Measurements from ENCODE around the gene THRAP3.
"Not testable (repeated sequence)": the region's sequence is repeated elsewhere in the genome, so short reads cannot be mapped to it uniquely, and the experiment has no call there.

The THRAP3 gene, protein sequence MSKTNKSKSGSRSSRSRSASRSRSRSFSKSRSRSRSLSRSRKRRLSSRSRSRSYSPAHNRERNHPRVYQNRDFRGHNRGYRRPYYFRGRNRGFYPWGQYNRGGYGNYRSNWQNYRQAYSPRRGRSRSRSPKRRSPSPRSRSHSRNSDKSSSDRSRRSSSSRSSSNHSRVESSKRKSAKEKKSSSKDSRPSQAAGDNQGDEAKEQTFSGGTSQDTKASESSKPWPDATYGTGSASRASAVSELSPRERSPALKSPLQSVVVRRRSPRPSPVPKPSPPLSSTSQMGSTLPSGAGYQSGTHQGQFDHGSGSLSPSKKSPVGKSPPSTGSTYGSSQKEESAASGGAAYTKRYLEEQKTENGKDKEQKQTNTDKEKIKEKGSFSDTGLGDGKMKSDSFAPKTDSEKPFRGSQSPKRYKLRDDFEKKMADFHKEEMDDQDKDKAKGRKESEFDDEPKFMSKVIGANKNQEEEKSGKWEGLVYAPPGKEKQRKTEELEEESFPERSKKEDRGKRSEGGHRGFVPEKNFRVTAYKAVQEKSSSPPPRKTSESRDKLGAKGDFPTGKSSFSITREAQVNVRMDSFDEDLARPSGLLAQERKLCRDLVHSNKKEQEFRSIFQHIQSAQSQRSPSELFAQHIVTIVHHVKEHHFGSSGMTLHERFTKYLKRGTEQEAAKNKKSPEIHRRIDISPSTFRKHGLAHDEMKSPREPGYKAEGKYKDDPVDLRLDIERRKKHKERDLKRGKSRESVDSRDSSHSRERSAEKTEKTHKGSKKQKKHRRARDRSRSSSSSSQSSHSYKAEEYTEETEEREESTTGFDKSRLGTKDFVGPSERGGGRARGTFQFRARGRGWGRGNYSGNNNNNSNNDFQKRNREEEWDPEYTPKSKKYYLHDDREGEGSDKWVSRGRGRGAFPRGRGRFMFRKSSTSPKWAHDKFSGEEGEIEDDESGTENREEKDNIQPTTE
- 309 to 331 reads per million in 2 experiments for total RNA-seq

DNA sequence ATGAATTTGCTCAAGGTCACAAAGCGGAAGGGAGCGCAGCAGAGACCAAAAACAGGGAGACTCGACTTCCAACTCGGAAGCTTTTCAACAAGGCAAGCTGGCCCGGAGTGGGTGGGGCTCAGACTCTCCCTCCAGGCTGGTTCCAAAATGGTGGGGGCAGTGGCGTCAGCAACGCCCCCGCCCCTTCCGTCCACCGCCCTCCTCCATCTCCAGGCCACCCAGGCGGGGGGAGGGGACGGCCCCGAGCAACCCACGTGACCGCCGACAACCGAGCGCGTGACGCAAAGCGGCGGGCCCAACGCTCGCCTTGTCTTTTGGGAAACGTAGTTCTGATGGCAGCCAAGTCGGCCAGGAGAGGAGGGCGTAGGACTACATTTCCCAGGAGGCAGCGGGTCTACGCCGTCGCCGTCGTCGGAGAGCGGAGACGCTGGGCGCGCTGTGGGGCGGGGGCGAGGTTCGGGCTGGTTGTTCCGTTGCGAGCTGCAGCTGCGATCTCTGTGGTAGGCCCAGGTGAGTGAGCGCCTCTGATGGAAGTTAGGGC lies at the start of gene THRAP3:
TSS of gene THRAP3 (plus strand) at position 448 of the 541 bp plus-strand sequence. CDS start 58,121 bp downstream, outside the sequence.
- DNase-seq (ENCODE audit: low read depth), result peak; percentile 100

DNA sequence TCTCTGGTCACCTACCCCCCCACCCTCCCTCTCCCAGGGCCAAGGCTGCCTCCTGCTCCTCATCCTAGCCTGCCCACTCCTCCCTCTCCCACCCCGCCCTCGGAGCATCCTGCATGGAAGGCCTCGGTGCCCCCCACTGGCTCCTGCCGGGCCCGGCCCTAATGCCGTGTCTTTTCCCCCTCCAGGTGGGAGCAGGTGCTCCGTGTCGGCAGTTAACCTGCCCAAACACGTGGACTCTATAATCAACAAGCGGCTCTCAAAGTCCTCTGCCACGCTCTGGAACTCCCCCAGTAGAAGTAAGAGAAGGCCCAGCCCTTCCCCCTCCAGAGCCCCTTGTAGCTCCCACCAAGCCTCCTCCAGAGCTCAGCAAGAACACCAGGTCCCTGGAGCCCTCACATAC lies 49.5 kb upstream of the THRAP3 start:
- DNase-seq (ENCODE audit: low read depth), result no peak

DNA sequence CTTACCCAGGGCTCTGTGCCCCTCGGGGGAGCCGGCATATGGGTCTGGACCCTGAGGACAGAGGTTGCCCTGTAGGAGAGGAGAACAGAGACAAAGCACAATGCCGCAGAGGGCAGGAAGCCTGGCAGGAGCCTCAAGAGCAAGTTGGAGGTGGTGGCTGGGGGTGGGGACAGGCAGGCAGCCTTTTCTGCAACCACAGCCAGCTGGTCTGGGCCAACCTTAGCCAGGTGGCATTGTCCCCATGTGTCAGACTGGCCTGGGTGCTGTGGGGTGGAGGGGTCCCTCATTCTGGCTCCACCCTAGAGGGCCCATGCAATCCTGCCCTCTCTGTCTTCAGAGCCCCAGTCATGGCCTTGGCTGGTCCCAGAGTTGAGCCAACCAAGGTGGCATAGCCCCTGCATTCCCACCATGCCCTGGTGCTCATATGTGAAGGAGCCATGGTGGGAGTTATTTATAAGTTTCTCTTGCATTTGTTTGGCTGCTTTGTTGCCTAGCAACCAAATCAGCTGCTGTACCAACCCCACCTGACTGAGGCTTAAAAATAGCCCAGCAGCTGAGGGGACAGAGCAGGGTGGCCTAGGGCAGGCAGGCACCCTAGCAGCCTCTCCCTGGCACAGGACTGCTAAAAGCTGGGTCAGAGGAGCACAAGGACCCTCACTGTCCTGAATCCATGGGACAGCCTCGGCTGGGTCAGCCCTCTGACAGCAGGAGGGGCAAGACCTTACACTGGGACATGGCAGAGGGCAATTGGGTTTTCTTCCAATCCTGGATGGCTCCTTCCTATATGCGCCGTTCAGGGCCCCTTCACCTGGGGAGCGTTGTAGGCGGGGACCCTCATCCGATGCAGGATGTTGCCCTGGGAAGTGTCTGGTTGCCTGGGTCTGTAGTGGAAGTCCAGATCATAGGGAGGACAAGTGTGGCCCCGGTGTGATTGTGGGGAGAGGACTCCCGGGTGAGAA lies 48.8 kb upstream of the THRAP3 start:
- no peak for DNase-seq (ENCODE audit: low read depth)

DNA sequence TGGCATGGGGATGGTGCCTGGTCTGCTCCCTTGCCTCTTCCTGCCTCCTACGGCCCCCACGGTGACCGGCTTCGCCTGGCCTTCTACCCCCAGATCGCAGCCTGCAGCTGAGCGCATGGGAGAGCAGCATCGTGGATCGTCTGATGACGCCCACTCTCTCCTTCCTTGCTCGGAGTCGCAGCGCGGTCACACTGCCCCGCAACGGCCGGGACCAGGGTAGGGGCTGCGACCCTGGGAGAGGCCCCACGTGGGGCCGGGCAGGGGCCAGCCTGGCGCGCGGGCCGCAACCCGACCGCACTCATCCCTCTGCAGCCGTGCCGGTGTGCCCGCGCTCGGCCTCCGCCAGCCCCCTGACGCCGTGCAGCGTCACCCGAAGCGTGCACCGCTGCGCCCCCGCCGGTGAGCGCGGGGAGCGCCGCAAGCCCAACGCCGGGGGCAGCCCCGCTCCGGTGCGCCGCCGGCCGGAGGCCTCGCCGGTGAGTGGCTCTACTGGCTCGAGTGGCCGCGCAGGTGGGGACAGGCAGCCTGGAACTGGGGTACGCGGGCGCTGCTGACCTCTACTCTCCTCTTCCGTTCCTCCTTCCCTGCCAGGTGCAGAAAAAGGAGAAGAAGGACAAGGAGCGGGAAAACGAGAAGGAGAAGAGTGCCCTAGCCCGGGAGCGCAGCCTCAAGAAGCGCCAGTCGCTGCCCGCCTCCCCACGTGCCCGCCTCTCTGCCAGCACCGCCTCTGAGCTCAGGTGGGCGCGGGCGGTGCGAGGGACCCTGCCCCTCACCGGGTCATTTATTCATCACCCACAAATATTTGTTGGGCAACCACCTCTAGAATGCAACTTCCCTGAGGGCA lies 47.9 kb upstream of the THRAP3 start:
- no peak for DNase-seq (ENCODE audit: low read depth)

DNA sequence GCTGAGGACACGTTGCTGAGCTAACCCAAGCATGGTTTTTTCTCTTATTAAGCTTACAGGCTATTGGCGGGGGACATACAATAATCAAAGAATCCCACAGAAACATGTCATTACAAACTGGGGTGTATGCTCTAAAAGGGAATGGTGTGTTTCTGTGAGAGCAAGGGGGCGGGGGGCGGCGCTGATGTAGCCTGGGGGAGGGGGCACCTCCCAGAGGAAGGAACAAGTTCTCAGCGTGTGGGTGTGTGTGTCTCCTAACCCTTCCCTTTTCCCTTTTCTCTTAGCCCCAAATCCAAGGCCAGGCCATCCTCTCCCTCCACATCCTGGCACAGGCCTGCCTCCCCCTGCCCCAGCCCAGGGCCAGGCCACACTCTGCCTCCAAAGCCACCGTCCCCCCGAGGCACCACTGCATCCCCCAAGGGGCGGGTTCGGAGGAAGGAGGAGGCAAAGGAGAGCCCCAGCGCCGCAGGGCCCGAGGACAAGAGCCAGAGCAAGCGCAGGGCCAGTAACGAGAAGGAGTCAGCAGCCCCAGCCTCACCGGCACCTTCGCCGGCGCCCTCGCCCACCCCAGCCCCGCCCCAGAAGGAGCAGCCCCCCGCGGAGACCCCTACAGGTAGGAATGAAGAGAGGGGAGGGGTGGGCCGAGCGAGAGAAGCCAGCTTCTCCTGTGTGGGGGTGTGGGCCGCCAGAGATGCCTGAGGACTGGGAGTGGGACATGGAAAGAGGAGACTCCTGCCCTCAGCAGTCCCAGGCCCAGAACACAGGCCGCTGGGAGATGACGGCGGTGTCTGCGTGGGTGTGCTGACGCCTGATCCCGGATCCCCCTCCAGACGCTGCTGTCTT lies 46.4 kb upstream of the THRAP3 start:
- no peak for DNase-seq (ENCODE audit: low read depth)

DNA sequence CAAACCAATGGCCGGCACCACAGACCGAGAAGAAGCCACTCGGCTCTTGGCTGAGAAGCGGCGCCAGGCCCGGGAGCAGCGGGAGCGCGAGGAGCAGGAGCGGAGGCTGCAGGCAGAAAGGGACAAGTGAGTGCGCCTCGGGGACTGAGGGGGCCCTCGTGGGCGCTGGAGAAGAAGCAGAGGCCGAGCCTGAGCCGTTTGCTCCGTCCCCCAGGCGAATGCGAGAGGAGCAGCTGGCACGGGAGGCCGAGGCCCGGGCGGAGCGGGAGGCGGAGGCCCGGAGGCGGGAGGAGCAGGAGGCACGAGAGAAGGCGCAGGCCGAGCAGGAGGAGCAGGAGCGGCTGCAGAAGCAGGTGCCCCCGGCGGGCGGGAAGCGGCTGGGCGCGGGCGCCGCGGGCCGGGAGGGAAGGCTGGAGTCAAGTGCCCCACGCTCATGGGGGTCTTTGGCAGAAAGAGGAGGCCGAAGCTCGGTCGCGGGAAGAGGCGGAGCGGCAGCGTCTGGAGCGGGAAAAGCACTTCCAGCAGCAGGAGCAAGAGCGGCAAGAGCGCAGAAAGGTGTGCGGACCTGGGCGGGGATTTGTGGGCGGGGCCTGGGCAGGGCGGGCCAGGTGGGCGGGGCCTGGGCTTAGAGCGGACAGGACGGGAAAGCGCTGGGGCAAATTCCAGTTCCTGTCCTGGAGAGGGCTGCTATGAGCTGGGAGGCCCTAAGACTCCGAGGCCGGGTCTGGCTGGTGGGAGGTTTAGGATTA lies 45.6 kb upstream of the THRAP3 start:
- no peak for DNase-seq (ENCODE audit: low read depth)

DNA sequence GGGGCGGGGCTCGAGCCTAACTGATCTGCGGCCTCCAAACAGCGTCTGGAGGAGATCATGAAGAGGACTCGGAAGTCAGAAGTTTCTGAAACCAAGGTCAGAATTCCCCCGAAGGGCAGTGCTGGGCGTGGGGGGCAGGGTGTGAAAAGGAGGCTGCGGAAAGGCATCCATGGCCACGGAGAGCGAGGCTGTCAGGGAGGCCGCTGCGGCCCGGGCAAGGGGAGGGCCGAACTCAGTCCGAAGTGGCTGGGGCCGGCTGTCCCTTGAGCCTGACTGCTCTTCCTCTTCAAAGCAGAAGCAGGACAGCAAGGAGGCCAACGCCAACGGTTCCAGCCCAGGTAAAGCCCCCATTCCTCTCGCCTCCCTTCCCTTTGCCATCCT lies 45.0 kb upstream of the THRAP3 start:
- DNase-seq (ENCODE audit: low read depth), result no peak

DNA sequence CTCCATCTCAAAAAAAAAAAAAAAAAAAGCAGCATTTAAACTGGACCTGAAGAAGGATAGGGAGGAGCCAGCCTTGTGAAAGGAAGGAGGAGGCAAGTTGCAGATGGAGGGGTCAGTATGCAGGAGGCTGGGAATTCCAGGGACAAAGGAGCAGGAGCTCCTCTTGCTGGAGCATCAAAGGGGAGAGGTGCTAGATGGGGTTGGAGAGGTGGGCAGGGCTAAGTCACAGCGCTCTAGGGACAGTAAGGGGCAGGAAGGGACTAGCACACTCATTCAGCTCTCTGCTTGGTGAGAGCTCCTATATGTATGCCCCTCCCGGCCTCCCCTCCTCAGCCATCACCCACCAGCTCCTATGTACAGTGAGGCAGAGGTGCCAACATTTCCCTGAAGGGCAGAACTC lies 41.5 kb upstream of the THRAP3 start:
- DNase-seq (ENCODE audit: low read depth), result no peak

DNA sequence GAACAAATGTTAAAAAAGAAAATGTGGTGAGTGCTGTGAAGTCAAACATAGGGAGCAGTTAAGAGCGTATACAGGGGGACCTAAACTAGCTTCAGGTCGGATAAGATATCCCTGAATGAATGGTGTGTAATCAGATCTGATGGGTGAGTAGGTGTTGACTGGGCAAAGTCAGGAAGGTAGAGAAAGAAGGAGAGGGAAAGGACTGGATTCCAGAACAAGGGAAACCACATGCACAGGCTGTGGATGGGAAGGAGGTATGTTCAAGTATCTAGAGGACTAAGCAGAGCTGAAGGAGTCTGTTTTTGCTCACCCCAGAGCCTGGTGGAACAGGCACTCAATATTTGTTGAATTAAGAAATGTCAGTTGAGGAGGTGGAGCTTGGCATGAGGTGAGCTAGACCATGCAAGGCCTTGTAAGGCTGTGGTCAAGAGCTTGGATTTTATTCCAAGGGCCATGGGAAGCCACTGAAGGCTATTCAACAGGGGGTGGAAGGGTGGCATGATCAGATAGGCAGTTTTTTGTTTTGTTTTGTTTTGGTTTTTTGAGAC lies 40.9 kb upstream of the THRAP3 start:
- DNase-seq (ENCODE audit: low read depth), result no peak

DNA sequence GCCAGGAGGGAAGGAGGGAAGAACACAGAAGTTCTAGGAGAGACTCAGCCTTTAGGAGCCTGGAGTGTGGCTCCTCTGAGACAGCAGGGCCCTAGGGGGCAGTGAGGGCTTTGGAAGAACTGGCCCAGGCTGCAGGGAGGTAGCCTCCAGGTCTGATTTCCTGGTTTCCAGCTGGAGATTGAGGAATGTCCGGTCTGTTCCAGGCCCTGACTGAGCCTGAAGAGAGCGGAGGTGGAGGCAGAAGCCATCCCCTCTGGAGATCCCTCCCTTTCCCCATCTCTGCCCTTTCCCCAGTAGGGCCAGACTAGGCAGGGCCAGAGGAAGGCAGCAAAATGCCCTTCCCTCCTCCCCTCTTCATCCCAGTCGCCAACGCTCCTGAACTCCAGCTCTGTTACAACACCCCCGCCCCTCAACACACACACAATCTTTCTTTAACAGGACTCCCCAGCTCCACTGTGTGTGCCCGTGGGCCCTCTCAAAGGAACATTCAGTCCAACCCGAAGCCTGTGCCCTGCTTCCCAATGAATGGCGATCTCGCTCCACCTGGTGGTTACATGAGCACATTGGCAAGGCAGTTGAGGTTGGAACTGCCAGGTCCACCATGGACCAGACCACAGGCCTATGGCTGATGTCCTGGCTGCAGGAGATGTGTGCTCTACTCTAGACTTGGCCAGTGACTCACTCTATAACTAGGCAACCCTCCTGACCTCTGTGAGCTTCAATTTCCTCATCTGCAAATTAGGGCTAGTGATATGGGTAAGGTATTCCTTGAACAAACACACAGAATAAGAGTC lies 36.2 kb upstream of the THRAP3 start:
- peak; percentile 74 for DNase-seq (ENCODE audit: low read depth)

DNA sequence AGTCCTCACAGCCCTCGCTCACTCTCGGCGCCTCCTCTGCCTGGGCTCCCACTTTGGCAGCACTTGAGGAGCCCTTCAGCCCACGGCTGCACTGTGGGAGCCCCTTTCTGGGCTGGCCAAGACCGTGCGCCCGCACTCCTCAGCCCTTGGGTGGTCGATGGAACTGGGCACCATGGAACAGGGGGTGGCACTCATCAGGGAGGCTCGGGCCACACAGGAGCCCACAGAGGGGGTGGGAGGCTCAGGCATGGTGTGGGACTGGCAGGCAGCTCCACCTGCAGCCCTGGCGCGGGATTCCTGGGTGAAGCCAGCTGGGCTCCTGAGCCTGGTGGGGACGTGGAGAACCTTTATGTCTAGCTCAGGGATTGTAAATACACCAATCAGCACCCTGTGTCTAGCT lies 27.4 kb upstream of the THRAP3 start:
- DNase-seq (ENCODE audit: low read depth), result not testable (repeated sequence)

DNA sequence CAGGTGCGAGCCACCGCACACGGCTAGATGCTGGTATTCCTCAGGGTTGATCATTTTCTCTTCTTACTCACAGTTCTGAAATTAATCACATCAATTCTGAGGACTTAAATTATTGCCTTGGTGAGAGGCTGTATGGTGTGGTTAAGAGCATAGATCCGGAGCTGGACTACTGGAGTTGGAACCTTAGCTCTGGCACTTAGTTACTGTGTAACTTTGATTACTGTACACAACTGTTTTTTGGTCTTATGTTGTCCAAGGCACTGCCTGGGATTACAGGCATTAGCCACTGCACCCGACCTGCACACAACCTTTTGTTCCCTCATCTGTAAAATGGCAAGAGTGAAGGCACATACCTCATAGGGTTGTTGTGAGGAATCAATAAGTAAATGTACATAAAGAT lies 25.6 kb upstream of the THRAP3 start:
- DNase-seq (ENCODE audit: low read depth), result no peak

DNA sequence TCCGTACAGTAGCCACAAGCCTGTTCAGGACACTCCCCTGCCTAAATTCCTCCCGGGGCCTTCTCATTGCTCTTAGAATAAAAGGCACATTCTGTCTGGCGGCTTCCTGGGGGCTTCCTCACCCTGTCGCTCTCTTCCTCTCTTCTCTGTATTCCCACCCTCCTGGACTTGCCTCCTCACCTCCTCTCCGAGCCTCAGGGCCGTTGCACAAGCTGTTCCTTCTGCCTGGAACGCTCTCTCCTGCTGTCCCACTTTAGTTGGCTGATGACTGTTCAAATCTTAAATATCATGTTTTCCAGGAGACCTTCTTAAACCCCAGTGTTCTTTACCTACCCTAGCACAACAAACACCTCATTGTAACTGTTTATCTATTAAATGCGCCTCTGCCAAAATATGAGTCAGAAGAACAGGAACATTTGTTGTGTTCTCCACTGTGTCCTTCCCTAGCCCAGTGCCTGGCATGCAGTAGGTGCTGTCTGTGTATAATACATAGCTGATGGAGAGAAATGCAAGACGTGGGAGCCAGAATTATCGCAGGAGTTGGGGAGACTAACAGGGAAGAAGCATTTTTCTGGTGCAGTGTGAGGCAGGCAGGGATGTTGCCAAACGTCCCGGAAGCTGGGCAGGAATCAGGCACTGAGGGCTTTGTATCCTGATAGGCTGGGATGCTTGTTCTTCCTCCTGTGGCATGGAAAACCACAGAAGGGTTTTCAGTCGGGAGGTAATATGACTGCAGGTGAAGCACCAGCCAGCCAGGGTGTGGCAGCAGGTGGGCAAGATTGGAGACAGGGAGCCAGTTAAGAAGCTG lies 24.1 kb upstream of the THRAP3 start:
- DNase-seq (ENCODE audit: low read depth), result no peak

DNA sequence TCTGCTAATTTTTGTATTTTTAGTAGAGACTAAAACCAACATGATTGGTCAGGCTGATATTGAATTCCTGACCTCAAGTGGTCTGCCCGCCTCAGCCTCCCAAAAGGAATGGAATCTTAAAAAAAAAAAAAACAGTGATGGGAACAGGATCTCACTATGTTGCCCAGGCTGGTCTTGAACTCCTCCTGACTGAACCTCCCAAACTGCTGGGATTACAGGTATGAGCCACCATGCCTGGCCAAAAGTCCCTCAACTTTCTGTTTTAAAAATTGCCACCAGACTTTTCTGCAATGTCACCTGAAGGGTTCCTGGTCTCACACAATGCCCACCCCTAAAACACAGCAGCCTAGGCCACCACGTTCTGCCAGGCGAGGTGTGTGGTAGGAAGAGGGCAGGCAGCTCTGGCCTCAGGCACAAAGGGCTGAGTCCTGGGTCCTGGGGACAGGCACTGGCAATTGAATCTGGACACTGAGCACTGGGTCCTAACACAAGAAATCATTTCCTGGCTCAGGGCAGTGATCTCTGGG lies 21.2 kb upstream of the THRAP3 start:
- no peak for DNase-seq (ENCODE audit: low read depth)

DNA sequence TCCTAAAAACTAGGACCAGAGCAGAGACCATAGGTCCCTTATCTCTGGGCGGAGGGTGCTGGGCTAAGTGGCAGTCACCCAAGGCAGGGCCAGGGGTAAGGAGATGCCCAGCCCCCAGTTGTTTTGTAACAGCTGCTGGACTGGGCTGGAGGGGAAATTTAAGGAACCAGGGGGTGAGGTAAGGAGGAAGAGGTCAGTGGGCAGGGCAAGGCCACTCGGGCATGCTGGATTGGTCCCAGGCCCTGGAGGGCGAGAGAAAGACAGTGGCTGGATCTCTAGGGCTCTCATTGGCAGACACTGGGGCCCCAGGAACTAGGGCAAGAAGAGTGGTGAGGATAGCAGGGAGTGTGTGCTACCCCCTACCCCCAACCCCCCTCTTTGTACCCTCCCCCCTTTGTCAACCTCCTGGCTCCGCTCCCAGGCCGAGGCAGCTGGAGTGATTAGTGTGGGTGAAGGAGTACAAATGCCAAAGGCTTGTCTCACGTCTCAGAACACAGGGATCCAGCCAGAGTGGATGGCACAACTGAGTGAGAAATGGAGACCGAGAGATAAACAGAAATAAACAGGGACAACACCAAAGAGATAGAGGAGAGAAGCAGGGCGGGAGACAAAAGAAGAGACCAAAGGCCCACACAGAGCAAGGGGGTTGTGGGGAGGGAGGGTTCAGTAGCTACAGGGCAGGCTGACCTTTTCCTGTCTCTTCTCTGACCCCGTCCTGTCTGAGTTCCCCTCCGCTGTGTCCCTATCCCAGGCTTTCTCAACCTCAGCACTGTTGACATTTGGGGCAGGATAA lies 20.5 kb upstream of the THRAP3 start:
- DNase-seq (ENCODE audit: low read depth), result no peak

All from T follicular helper cell (primary cell).